Erythroblast (primary cell): Measurements from ENCODE around the gene RIC8B.

Experiments
- GATA1 ChIP-seq: IDR thresholded peaks from 2 replicates; pipeline ENCODE4 v1.6.1; 2011; ENCODE audit warnings: low read depth, mild to moderate bottlenecking, control low read depth, low read length, moderate library complexity
- POLR2A ChIP-seq: IDR thresholded peaks from 2 replicates; pipeline ENCODE4 v1.6.1; 2011; ENCODE audit warnings: mild to moderate bottlenecking, low read length

GRCh38 chr12:106790020-106790419, 15.5 kb downstream of the RIC8B start:
- TF ChIP-seq POLR2A, result no peak
- no peak for TF ChIP-seq GATA1
